K562 (cell line): ENCODE data around the gene DHCR24. TPM values are rescaled to one million over a fixed set of nuclear protein-coding genes. Genes with fewer than 3 reads are reported as not detected.

Experiments used
- ARID1B ChIP-seq: fragments of 450-650 bp; IDR thresholded peaks from 2 replicates; pipeline ENCODE4 v1.6.1; 2016; ENCODE audit warnings: antibody characterized with exemption, mild to moderate bottlenecking, inconsistent platforms
- ATF6 ChIP-seq: sonication (generic); formaldehyde crosslinking; IDR thresholded peaks from 2 replicates; pipeline ENCODE4 v1.4.0; 2020; ENCODE audit warnings: mild to moderate bottlenecking, missing genetic modification reagents
- CAMTA2 ChIP-seq: fragments of 250-450 bp; sonication (Bioruptor Pico); conservative IDR thresholded peaks from 2 replicates; pipeline ENCODE4 v1.5.1; 2022
- DNMT1 ChIP-seq: fragments of 450-650 bp; IDR thresholded peaks from 2 replicates; pipeline ENCODE4 v1.6.1; 2016; ENCODE audit warnings: antibody characterized with exemption, mild to moderate bottlenecking
- E2F5 ChIP-seq: sonication (generic); formaldehyde crosslinking; IDR thresholded peaks from 2 replicates; pipeline ENCODE4 v1.8.0; 2022; ENCODE audit warnings: mild to moderate bottlenecking, missing genetic modification reagents
- ELF1 ChIP-seq: fragments of 200-800 bp; sonication (Bioruptor generic); IDR thresholded peaks from 2 replicates; pipeline ENCODE4 v1.6.1; 2016; ENCODE audit warnings: missing genetic modification characterization, missing compliant biosample characterization
- ELF2 ChIP-seq: fragments of 250-450 bp; sonication (Bioruptor Pico); IDR thresholded peaks from 2 replicates; pipeline ENCODE4 v1.5.0; 2021; ENCODE audit warnings: mild to moderate bottlenecking
- EP300 ChIP-seq: IDR thresholded peaks from 2 replicates; pipeline ENCODE4 v1.6.1; 2012; ENCODE audit warnings: low read length, improper control_type of control experiment
- GTF2F1 ChIP-seq: IDR thresholded peaks from 2 replicates; pipeline ENCODE4 v1.6.1; 2011; ENCODE audit warnings: low read depth, low read length, improper control_type of control experiment
- MEF2D ChIP-seq: conservative IDR thresholded peaks from 2 replicates; pipeline ENCODE4 v1.6.1; 2016; ENCODE audit warnings: low read depth, missing genetic modification characterization, missing compliant biosample characterization
- MYC ChIP-seq, 2 experiments: fragments of 250-450 bp in 1 of 2; sonication (Bioruptor Pico) in 1 of 2; IDR thresholded peaks; 2 replicates each; pipeline versions ENCODE4 v1.5.1 to v1.6.1; 2012 to 2021; ENCODE audit warnings: low read depth in 2 of 2, borderline replicate concordance in 1 of 2, improper control_type of control experiment in 1 of 2, low read length in 1 of 2, mild to moderate bottlenecking in 1 of 2, moderate library complexity in 1 of 2
- NFIC ChIP-seq: fragments of 450-650 bp; IDR thresholded peaks from 2 replicates; pipeline ENCODE4 v1.6.1; 2017; ENCODE audit warnings: mild to moderate bottlenecking, inconsistent platforms
- POLR2AphosphoS5 ChIP-seq: IDR thresholded peaks from 2 replicates; pipeline ENCODE4 v1.6.1; 2011; ENCODE audit warnings: mild to moderate bottlenecking, low read depth, low read length, moderate library complexity; ENCODE audit not compliant: control insufficient read depth, insufficient read depth
- POLR2G ChIP-seq: fragments of 200-400 bp; formaldehyde crosslinking; IDR thresholded peaks from 2 replicates; pipeline ENCODE4 v1.6.1; 2017; ENCODE audit warnings: low read depth, mild to moderate bottlenecking, antibody characterized with exemption, low read length, moderate library complexity
- RBM15 ChIP-seq: fragments of 200-400 bp; formaldehyde crosslinking; IDR thresholded peaks from 2 replicates; pipeline ENCODE4 v1.6.1; 2018; ENCODE audit warnings: mild to moderate bottlenecking, low read length, moderate library complexity; ENCODE audit not compliant: insufficient read depth
- RFX1 ChIP-seq: fragments of 450-650 bp; IDR thresholded peaks from 2 replicates; pipeline ENCODE4 v1.6.1; 2016; ENCODE audit warnings: mild to moderate bottlenecking, moderate library complexity
- SMARCE1 ChIP-seq: fragments of 450-650 bp; IDR thresholded peaks from 2 replicates; pipeline ENCODE4 v1.7.1; 2016; ENCODE audit warnings: mild to moderate bottlenecking
- STAT5B ChIP-seq: fragments of 250-450 bp; sonication (Bioruptor Pico); IDR thresholded peaks from 2 replicates; pipeline ENCODE4 v1.8.0; 2021; ENCODE audit warnings: mild to moderate bottlenecking, inconsistent platforms
- ZBTB11 ChIP-seq, 3 experiments: fragments of 200-800 bp in 1 of 3; fragments of 250-450 bp in 1 of 3; fragments of 450-650 bp in 1 of 3; sonication (Bioruptor Pico) in 1 of 3; sonication (Bioruptor generic) in 1 of 3; formaldehyde crosslinking in 1 of 3; IDR thresholded peaks; 2 replicates each; pipeline versions ENCODE4 v1.6.1 to v1.8.0; 2016 to 2022; ENCODE audit warnings: mild to moderate bottlenecking in 2 of 3, missing genetic modification characterization in 2 of 3, missing compliant biosample characterization in 1 of 3, moderate library complexity in 1 of 3
- ZNF143 ChIP-seq: sonication (generic); formaldehyde crosslinking; IDR thresholded peaks from 2 replicates; pipeline ENCODE4 v1.9.0; 2022; ENCODE audit warnings: mild to moderate bottlenecking, missing genetic modification reagents
- ZSCAN32 ChIP-seq: fragments of 450-650 bp; formaldehyde crosslinking; IDR thresholded peaks from 2 replicates; pipeline ENCODE4 v1.4.0; 2020; ENCODE audit warnings: mild to moderate bottlenecking, moderate library complexity
- polyA plus RNA-seq, 8 experiments: library from polyadenylated mRNA; depleted of rRNA in 4 of 8; stranded (reverse) in 5 of 8; unstranded in 3 of 8; fragments of >200 nt; fragmentation: Nextera tagmentation in 2 of 8; fragmentation: Illumina TruSeq in 1 of 8; extraction: Ambion mirVana in 2 of 8; extraction: Trizol in 1 of 8; gene quantifications; 2 replicates each; pipeline versions ENCODE4 v1.2.1 to v1.2.3, GENCODE V29; 2011 to 2014; ENCODE audit warnings: inconsistent platforms in 1 of 8, missing spikeins in 1 of 8
- total RNA-seq, 7 experiments: library from RNA; depleted of rRNA in 6 of 7; stranded (reverse); fragments of >200 nt in 6 of 7; fragmentation: Illumina TruSeq in 2 of 7; extraction: Trizol in 2 of 7; gene quantifications; 2 replicates each; pipeline versions ENCODE4 v1.2.1 to v1.2.3, GENCODE V29; 2011 to 2021; ENCODE audit warnings: low replicate concordance in 1 of 7

DHCR24 gene
- total and polyA plus RNA-seq, 9 of the 15 experiments (the other 6 are each of a cell fraction or from before 2014, with no cell fraction given) = 23.4 to 161 (median 79.9) TPM

- TF ChIP-seq E2F5 (no peak), ZSCAN32 (CRISPR knock-in tag) (no peak), RFX1 (no peak), SMARCE1 (peak; percentile 21; the same call in 1 of the 2 replicates), MEF2D (peak; percentile 92), GTF2F1 (no peak), ELF1 (tag) (peak; percentile 39; the same call in 1 of the 2 replicates), ELF2 (CRISPR knock-in tag) (no peak), RBM15 (no peak), POLR2G (no peak), ZNF143 (no peak), STAT5B (CRISPR knock-in tag) (no peak), DNMT1 (no peak), EP300 (peak; percentile 45; the same call in 1 of the 2 replicates), MYC (IDR thresholded peaks at IDR 0.05; ENCODE audit: low read depth, low read length) (peak; percentile 72), MYC (CRISPR knock-in tag; IDR thresholded peaks at IDR 0.05; ENCODE audit: borderline replicate concordance, low read depth) (no peak), ZBTB11 (CRISPR knock-in tag; IDR thresholded peaks at IDR 0.05) (peak in 1 of 3 experiments; percentile 63; a peak in 2 of 6 replicates), CAMTA2 (CRISPR knock-in tag) (no peak), NFIC (peak; percentile 88), ATF6 (no peak), POLR2AphosphoS5 (peak; percentile 42; the same call in 1 of the 2 replicates), ARID1B (peak; percentile 81)
Measured at GRCh38 chr1:54927472-54928240, 40.7 kb upstream of the DHCR24 start (continued).
